Activated T-helper 2 cell treated with anti-CD3 and anti-CD28 coated beads, Interferon-gamma antibody, Interleukin-2, Interleukin-4, amounts not matched to agents 10 μg/mL and 5 μg/mL and 100 μg/mL, durations not matched to agents 14 hours and 24 hours and 36 hours (primary cell): ENCODE results near the gene SLC2A6. TPM values are rescaled to one million over a fixed set of nuclear protein-coding genes. Genes with fewer than 3 reads are reported as not detected.

Experiments
- DNase-seq: peaks from one replicate; pipeline ENCODE4 v3.0.0; 2021; ENCODE audit warnings: low spot score
- H3K27ac Mint-ChIP-seq: one replicate; pipeline ENCODE4 v1.8.0; 2021; ENCODE audit warnings: mixed read lengths
- H3K27me3 Mint-ChIP-seq: one replicate; pipeline ENCODE4 v1.8.0; 2021; ENCODE audit warnings: low read depth, mixed read lengths
- H3K36me3 Mint-ChIP-seq: one replicate; pipeline ENCODE4 v1.8.0; 2021; ENCODE audit warnings: low read depth, mixed read lengths
- H3K4me1 Mint-ChIP-seq: one replicate; pipeline ENCODE4 v1.8.0; 2021; ENCODE audit warnings: low read depth, mixed read lengths
- H3K4me3 Mint-ChIP-seq: one replicate; pipeline ENCODE4 v1.8.0; 2021; ENCODE audit warnings: low read depth, mild to moderate bottlenecking, moderate library complexity, mixed read lengths
- H3K9me3 Mint-ChIP-seq: one replicate; pipeline ENCODE4 v1.8.0; 2021; ENCODE audit warnings: mixed read lengths
- intact Hi-C: fragments of 100-400 bp; cut with micrococcal nuclease; formaldehyde crosslinking; loops from one replicate; pipeline ENCODE4 v1.15.1; 2023
- total RNA-seq: library from RNA; stranded (reverse); gene quantifications from 2 replicates; pipeline ENCODE4 v1.2.3, GENCODE V29; 2022

SLC2A6 gene
- total RNA-seq, 1 donor from 2014 or later, result 6.1 TPM

DNA sequence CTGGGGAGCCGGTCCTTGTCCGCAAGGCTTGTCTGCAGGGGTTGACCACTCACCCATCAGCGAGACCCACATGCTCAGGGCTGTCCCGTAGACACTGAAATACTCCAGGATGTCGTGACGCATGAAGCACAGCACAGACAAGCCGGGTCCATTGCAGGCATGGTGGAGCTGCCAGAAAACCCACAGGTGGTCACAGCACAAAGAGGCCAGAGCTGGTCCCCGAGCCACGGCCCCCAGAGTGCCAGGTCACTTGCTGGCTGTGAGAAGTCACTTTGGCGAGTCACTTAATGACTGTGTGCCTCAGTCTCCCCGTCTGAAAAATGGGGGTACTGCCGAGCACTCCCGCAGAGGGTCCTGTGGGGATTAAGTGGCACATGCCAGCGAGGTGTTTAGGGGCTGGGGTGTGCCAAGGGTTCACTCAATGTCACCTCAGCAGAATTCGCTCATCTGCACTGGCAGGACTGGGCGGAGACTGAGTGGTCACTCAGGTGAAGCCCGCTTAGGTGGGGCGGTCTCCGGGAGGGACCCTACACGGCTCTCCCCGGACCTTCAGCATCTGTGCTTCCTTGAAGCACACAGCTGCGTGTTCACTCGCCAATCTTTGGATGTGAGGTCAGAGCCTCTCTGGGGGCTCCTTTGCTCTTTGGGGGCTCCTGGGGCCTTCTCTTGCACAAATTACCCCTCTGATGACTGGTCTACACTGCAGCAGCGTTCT is 41.4 kb upstream of the SLC2A6 start:
- intact Hi-C loops, result no loop called here
- Mint-ChIP-seq H3K27ac (no peak overlapping the region), H3K27me3 (no peaks in the 10 kb centered on the region), H3K9me3 (no peaks in the 10 kb centered on the region), H3K4me1 (no peaks in the 10 kb centered on the region), H3K36me3 (no peaks in the 10 kb centered on the region), H3K4me3 (no peak overlapping the region)
- no peak for DNase-seq

DNA sequence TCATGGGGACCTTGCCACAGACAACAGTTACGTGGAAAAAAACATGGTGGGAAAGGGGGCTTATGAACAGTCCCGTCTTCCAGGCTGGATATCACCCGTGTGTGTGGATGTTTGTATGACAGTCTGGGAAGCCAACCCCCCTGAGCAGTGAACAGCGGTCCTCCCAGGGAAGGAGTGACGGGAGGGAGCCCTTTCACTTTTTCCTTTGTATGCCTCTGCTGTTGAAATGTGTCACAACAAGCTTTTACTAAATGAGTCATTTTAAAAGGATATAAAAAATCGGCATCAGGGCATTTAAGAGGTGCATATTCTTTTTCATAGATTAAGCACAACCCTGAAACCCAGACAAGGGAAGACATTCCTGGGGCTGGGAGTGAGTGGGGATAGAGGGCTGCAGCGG is 40.8 kb upstream of the SLC2A6 start:
- Mint-ChIP-seq H3K27me3 (no peaks in the 10 kb centered on the region), H3K36me3 (no peaks in the 10 kb centered on the region)
- DNase-seq, result no peak

DNA sequence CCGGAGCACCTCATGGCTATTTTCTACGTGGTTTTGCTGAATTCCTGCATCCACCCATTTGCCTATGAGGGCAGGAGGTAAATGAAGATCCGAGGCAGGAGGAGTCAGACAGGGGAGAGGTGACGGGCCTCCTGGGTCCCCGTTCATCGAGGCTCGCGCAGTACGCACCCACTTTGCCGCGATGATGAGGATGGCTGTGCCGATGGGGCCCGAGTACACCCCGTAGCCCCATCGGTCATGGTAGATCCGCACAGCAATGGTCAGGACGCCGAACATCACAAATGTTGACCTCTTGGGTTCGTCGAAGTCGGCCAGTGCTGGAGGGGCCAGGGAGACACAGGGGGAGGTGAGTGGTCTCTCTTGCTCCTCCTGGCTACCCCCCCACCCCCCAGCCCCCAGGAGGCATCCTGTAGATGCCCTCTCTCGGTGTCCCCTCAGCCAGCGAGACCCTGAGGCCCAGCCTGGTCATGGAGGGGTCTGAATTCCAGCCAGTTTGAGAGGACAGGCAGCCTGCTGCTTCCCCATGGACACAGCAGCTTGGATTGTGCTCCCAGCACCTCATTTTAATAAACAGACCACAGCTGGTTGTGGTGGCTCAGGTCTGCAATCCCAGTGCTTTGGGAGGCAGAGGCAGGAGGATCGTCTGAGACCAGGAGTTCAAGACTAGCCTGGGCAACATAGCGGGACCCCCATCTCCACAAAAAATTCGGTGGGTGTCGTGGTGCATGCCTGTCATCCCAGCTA is 40.0 kb upstream of the SLC2A6 start:
- H3K27me3 Mint-ChIP-seq, result no peaks in the 10 kb centered on the region
- no peak overlapping the region for H3K4me3 Mint-ChIP-seq
- no peak for DNase-seq
- no peak overlapping the region for H3K27ac Mint-ChIP-seq
- no peaks in the 10 kb centered on the region for H3K36me3 Mint-ChIP-seq
- no peaks in the 10 kb centered on the region for H3K9me3 Mint-ChIP-seq
- no peaks in the 10 kb centered on the region for H3K4me1 Mint-ChIP-seq
- intact Hi-C loops, result no loop called here

More for the DNA sequence above, 40.8 kb upstream of the SLC2A6 start:
- H3K4me1 Mint-ChIP-seq, result no peaks in the 10 kb centered on the region
- no peaks in the 10 kb centered on the region for H3K9me3 Mint-ChIP-seq
- intact Hi-C loops, result no loop called here
- no peak overlapping the region for H3K4me3 Mint-ChIP-seq
- no peak overlapping the region for H3K27ac Mint-ChIP-seq

DNA sequence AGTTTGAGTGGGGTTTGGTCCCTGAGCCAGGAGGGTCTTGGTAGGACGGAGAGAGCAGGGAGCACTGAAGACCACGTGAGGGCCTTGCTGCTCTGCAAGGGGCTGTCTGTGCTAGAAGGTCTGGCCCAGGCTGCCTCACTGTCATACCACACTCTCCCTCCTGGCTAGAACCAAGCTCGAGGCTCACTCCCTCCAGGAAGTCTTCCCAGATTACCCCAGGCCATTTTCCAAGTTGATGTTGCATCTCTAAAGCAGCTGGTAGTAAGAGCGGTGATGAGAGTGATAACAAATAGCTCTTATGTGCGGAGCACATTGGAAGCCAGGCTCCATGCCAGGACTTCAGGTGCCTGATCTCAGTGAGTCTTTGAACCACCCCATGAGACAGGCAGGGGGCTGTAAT is 39.3 kb upstream of the SLC2A6 start:
- Mint-ChIP-seq H3K27ac (no peak overlapping the region), H3K27me3 (no peaks in the 10 kb centered on the region), H3K4me1 (no peaks in the 10 kb centered on the region), H3K9me3 (no peaks in the 10 kb centered on the region), H3K4me3 (no peak overlapping the region), H3K36me3 (no peaks in the 10 kb centered on the region)
- DNase-seq, result no peak
- intact Hi-C loops, result no loop called here

DNA sequence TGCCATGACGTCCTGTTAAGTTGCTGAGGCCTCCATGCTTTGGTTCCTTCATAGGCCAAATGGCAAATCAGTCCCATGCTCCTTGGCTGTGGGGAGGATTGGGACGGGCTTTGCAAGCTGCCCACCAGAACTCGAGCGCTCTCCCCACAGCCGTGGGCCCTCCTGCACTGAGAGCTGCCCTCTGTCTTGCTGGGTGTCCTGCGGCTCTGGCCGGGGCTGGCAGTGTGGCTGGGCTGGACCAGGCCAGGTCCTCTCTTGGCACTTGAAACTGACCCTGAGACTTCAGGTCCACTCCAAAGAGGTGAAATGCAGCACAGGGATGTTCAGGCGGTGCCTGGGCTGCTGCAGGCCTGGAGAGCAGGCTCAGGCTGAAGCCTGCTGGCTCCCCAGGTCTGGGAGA is 38.8 kb upstream of the SLC2A6 start:
- Mint-ChIP-seq H3K4me1 (no peaks in the 10 kb centered on the region), H3K27me3 (no peaks in the 10 kb centered on the region), H3K4me3 (no peak overlapping the region), H3K36me3 (no peaks in the 10 kb centered on the region), H3K27ac (no peak overlapping the region), H3K9me3 (no peaks in the 10 kb centered on the region)
- DNase-seq, result no peak
- intact Hi-C loops, result no loop called here

DNA sequence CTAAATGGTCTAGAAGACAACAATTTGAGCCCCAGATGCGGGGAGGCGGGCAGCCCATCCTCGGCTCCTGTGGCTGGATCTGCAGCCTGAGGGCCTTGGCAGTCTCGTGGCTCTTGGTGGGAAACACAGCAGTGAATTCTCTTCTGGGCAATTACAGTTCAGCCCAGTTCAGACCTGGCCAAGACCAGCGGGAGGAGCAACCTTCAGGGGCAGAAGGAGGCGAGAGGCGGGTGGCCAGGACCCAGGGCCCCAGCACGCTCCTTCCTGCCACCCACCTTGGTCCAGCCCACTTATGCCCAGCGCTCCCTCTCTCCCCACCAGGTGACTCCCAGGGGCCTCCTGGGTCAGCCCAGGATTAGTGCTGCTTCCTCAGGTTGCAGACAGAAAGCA is 38.1 kb upstream of the SLC2A6 start:
- Mint-ChIP-seq H3K27ac (no peak overlapping the region), H3K36me3 (no peaks in the 10 kb centered on the region), H3K27me3 (no peaks in the 10 kb centered on the region), H3K4me1 (no peaks in the 10 kb centered on the region), H3K9me3 (no peaks in the 10 kb centered on the region), H3K4me3 (no peak overlapping the region)
- DNase-seq, result no peak
- intact Hi-C loops, result no loop called here

DNA sequence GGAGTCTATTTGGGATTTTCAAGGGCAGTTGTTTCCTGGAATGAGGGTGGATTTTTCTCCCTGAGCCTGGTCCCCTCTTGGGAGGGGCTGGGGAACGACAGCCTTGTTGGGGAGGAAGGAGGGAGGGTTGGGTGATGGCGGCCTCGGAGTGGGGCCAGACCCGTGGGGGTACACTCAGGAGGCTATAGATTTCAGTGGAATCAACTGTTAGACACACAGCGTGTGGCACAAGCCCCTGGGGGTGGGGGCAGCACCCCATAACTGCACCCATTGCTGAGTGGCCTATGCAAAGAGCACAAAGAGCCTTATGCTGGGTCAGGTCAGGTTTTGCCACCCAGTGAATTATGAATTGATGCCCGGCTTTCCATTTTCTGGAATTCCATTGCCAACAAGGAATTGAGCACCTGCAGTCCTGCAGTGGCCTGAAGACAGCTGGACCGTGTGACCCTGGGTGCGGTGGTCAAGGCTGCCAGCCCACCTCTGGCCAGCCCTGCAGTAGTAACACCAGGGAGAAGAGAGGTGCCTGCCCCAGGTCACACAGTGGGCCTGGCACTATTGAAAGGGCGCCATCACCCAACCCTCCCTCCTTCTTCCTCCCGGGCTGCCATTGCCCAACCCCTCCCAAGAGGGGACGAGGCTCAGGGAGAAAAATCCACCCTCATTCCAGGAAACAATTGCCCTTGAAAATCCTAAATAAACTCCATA is 37.5 kb upstream of the SLC2A6 start:
- no peak overlapping the region for H3K27ac Mint-ChIP-seq
- no peak for DNase-seq
- H3K4me1 Mint-ChIP-seq, result no peaks in the 10 kb centered on the region
- intact Hi-C loops, result no loop called here
- no peak overlapping the region for H3K4me3 Mint-ChIP-seq
- no peaks in the 10 kb centered on the region for H3K36me3 Mint-ChIP-seq
- H3K9me3 Mint-ChIP-seq, result no peaks in the 10 kb centered on the region
- no peaks in the 10 kb centered on the region for H3K27me3 Mint-ChIP-seq

DNA sequence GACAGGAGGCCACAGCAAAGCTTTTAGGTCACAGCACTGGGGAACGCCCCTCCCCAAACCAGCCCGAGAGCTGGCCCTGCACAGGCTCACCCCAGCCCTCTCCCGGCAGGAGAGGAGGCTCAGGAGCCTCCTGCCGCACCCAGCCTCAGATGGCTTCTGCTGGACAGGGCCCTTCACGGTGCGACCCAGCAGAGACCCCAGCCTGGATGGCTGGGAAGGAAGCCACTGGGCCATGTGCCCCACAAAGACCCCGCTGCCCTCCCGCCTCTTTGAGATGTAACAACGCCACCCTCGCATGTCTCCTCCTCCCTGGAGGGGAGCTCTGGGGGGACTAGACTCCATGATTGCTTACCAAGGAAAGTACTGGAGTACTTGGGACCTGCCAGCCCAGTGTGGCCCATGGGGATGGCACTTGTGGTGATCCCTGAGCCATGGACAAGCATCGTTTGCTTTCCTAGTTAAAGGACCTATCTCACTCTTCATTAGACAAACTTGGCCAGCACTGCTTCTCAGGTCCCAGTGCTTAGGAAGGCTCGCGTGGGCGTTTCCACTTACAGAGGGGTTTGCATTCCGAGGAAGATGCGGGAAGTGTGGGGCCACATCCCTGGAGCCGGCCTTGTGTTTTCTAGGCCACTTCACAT is 36.8 kb upstream of the SLC2A6 start:
- Mint-ChIP-seq H3K36me3 (no peaks in the 10 kb centered on the region), H3K4me3 (no peak overlapping the region), H3K27ac (no peak overlapping the region), H3K27me3 (no peaks in the 10 kb centered on the region), H3K9me3 (no peaks in the 10 kb centered on the region), H3K4me1 (no peaks in the 10 kb centered on the region)
- intact Hi-C loops, result no loop called here
- DNase-seq, result no peak

DNA sequence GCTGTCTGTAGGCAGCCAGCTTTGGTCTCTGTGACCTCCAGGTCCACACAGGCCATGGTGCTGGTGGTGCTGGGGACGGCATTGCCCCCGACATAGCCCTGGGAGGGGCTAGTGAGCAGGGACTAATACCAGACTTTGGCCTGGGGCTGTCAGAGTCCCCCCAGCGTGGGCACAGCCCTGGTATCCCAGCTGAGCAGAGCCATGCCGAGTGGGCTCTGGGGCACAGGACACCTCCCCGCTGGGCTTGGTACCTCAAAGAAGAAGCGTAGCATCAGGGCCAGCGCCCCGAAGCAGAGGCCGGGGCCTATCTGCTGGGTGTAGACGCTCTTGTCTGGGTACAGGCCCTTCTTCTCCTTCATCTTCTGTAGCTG is 36.3 kb upstream of the SLC2A6 start:
- Mint-ChIP-seq H3K9me3 (no peaks in the 10 kb centered on the region), H3K27ac (no peak overlapping the region), H3K36me3 (no peaks in the 10 kb centered on the region), H3K4me3 (no peak overlapping the region), H3K4me1 (no peaks in the 10 kb centered on the region), H3K27me3 (no peaks in the 10 kb centered on the region)
- intact Hi-C loops, result no loop called here
- no peak for DNase-seq

DNA sequence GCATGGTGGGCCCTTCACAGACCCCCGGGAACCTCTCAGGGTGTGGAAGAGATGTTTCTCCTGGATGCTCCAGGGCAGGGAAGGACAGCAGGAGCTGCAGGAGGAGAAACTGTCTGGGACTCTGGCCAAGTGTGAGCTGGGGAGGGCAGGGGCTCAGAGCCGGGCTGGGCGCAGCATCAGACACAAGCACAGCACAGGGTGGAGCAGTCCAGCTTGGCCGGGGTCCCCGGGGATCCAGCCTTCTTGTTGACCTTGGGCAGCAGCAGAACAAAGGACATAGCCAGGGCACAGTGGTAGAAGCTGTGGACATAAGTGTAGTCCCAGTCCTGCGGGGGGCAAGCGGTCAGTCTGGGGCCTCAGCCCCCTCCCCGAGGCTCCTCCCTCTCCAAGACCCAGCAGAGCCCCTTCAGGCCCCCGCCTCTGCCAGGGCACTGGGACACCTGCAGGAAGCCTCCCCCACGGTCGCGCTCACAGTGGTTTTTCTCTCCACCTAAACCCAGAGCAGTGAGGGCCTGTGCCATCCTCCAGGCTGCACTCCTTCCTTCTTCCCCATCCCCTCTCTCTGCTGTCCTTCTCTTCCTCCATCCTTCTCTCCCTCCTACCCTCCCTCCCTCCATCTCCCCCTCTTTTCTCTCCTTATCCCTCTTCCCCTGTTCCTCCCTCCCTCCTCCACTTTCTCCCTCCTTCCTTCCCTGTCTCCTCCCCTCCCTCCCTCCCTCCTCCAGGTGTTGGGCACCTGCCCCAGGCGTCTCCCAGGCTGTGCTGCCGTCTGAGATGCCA is 35.8 kb upstream of the SLC2A6 start:
- Mint-ChIP-seq H3K4me1 (peaks cover under 1% of the 10 kb centered on the region), H3K27me3 (peaks cover under 1% of the 10 kb centered on the region), H3K27ac (no peak overlapping the region), H3K36me3 (no peaks in the 10 kb centered on the region), H3K4me3 (no peak overlapping the region), H3K9me3 (no peaks in the 10 kb centered on the region)
- intact Hi-C loops, result no loop called here
- DNase-seq, result no peak

DNA sequence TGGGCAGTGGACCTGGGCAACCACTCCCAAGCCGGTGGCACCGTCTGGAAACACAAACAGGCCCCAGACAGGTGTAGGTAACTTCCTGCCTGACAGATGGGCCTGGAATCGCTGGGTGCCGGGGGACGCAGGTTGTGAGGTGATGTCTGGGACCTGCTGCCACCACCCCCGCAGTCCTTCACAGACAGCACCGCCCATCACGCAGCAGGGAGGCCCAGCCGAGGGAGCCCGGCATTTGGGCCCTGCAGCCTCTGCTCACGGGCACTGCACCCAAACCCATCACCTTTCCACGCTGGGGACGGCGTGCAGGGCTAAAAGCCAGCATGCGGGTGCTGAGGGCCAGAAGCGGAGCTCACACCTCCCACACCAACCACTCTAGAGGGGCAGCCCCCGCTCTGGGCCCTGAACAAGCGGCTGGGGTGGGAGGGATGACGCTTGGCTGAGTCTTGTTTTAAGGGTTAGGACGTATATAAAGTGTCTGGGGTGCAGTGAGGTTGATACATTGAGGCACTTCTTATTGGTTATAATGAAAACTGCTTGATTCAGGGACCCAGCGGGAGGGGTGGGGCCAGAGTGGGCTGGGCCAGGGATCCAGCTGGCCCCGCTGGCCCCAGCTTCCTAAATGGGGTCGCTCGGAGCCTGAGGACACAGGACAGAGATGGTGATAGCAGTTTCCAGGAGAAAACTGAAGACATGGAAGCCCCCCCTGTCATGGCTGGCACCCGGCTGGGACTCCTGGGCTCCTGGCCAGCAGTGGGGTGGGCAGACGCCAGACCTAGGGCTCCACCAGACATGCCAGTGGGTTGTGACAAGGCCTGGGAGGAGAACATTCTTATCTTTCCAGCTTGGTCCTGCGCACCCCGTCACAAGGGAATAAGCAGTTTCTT is 34.6 kb upstream of the SLC2A6 start:
- Mint-ChIP-seq H3K4me1 (peaks cover 6% of the 10 kb centered on the region), H3K27ac (no peak overlapping the region), H3K9me3 (no peaks in the 10 kb centered on the region), H3K27me3 (peaks cover 5% of the 10 kb centered on the region), H3K36me3 (no peaks in the 10 kb centered on the region), H3K4me3 (no peak overlapping the region)
- no peak for DNase-seq
- intact Hi-C loops, result no loop called here
